ENCODE measurements around the gene FOXN4. TPM values are rescaled to one million over a fixed set of nuclear protein-coding genes. Genes with fewer than 3 reads are reported as not detected.
"Not testable (repeated sequence)": the region's sequence is repeated elsewhere in the genome, so short reads cannot be mapped to it uniquely, and the experiment has no call there.

FOXN4 gene
- total and polyA plus RNA-seq, 12 donors, result 0.22 to 0.24 TPM; not detected in 10

DNA sequence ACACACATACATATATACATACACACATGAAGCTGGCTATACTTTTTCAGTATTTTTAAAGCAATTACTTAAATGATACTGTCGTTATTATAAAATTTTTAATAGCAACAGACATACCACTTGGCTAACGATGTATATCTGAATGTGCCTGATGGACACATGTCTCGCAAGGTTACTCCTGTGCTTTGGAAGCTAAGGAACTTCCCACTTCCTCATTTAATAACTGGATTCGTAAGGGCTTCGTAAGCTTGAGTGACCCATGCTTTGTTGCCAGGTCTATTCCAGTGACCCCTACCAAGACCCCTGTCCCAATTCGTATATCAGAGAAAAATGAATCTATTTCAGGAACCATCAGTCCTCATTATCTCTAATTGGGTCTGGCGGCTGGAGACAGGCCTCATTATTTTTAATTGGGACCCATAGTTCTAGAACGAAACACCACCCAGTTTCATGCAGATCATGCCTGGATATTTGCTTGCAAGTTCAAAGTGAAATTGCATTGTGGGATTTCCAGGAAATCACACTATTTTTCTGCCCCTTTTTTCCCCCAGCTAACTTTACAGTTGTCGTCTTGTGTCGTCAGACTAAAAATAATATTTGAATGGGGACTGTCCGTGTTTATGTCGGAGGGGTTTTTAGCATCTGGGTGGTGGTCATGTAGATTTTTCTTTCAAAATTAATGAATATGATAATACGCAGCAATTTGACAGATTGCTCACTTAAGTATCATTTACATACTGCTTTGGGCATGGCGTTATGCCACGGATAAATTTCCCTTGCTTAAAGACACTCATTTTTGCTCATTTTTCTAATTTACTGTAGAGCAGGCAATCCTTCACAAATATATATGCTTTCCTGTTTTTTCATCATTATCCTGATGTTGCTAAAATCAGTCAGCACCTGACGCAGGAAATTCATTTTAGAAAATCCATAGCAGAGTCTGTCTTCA, 21.5 kb upstream of the FOXN4 start:
- intact Hi-C loops (cut with DNase I), result no loop called here
- H3K27me3 ChIP-seq, result peaks cover 3% of the 10 kb centered on the region
- no peak for DNase-seq
- WGBS, 4 donors, result 85 to 88% (median 86%) methylated on average over 16 of the region's 16 CpGs
- no peaks in the 10 kb centered on the region for H3K36me3 ChIP-seq (replicated peaks in 1 of 2)
- TF ChIP-seq, protein P1, sequence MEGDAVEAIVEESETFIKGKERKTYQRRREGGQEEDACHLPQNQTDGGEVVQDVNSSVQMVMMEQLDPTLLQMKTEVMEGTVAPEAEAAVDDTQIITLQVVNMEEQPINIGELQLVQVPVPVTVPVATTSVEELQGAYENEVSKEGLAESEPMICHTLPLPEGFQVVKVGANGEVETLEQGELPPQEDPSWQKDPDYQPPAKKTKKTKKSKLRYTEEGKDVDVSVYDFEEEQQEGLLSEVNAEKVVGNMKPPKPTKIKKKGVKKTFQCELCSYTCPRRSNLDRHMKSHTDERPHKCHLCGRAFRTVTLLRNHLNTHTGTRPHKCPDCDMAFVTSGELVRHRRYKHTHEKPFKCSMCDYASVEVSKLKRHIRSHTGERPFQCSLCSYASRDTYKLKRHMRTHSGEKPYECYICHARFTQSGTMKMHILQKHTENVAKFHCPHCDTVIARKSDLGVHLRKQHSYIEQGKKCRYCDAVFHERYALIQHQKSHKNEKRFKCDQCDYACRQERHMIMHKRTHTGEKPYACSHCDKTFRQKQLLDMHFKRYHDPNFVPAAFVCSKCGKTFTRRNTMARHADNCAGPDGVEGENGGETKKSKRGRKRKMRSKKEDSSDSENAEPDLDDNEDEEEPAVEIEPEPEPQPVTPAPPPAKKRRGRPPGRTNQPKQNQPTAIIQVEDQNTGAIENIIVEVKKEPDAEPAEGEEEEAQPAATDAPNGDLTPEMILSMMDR (IDR thresholded peaks at IDR 0.05), result no peak
- H3K9me3 ChIP-seq (replicated peaks in 1 of 3), result no peaks in the 10 kb centered on the region
- H3K4me1 ChIP-seq (replicated peaks in 1 of 2), result no peaks in the 10 kb centered on the region
- H3K4me3 ChIP-seq, result no peak overlapping the region
- H3K27ac ChIP-seq, result no peak overlapping the region

DNA sequence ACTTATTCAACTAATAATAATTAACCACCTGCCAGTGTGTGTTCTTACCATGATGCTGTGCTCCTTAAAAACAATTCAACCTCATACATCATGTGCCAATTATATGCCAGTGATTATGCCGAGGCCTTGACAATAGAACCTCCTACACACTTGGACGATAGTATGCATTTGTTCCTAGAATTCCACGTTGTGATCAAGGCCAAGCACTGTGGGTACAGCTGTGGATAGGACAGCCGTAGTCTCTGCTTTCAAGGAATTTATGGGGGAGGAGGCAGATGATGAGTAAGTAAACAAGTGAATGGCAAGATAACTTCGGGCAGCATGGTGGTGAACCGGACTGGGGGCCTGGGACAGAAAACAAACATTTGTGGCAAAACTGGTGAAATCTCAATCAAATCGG, 20.6 kb upstream of the FOXN4 start:
- no peaks in the 10 kb centered on the region for H3K9me3 ChIP-seq (replicated peaks in 1 of 3)
- intact Hi-C loops (cut with DNase I), result no loop called here
- H3K4me3 ChIP-seq, result no peak overlapping the region
- no peaks in the 10 kb centered on the region for H3K4me1 ChIP-seq (replicated peaks in 1 of 2)
- H3K27ac ChIP-seq, result no peak overlapping the region
- H3K27me3 ChIP-seq, result no peaks in the 10 kb centered on the region
- WGBS, 4 donors, result 35 to 48% (median 42%) methylated on average over 7 of the region's 7 CpGs
- no peak for DNase-seq
- H3K36me3 ChIP-seq (replicated peaks in 1 of 2), result no peaks in the 10 kb centered on the region
- TF ChIP-seq, protein P1 (IDR thresholded peaks at IDR 0.05), result no peak
- TF ChIP-seq POLR2A (IDR thresholded peaks at IDR 0.05), result no peak

DNA sequence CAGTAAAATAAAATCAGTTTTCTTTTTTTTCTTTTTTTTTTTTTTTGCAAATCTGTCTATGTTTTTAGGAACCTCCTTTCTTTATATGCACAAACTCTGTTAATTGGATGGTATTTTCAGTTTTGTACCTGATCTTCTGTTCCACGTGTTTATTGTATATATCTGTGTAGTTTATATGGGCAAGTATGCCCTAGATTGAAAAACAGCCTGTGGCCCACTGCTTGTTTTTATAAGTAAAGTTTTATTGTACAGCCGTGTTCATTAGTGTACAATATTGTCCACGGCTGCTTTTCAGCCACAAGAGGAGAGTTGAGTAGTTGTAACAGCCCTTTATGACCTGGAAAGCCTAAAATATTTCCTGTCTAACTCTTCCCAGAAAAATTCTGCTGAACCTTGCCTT, 19.9 kb upstream of the FOXN4 start:
- H3K9me3 ChIP-seq (replicated peaks in 1 of 3), result no peaks in the 10 kb centered on the region
- DNase-seq, result no peak
- H3K4me3 ChIP-seq, result no peak overlapping the region
- no peaks in the 10 kb centered on the region for H3K36me3 ChIP-seq (replicated peaks in 1 of 2)
- H3K27ac ChIP-seq, result no peak overlapping the region
- no peaks in the 10 kb centered on the region for H3K27me3 ChIP-seq
- no peaks in the 10 kb centered on the region for H3K4me1 ChIP-seq (replicated peaks in 1 of 2)
- TF ChIP-seq POLR2A (IDR thresholded peaks at IDR 0.05), result no peak
- TF ChIP-seq, protein P1 (IDR thresholded peaks at IDR 0.05), result no peak
- intact Hi-C loops (cut with DNase I), result no loop called here
- 87 to 94% (median 90%) methylated on average over 3 of the region's 3 CpGs for WGBS, 4 donors

DNA sequence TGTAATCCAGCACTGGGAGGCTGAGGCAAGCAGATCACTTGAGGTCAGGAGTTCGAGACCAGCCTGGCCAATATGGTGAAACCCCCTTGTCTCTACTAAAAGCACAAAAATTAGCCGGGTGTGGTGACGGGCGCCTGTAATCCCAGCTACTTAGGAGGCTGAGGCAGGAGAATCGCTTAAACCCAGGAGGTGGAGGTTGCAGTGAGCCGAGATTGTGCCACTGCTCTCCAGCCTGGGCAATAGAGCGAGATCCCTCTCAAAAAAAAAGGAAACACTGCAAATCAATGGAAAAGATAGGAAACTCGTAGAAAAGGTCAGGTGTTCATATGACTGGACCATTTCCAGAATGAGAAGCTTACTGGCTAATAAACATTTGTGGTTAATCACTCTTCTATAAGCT, 12.2 kb upstream of the FOXN4 start:
- H3K4me1 ChIP-seq (replicated peaks in 1 of 2); H3K36me3 ChIP-seq (replicated peaks in 1 of 2); intact Hi-C loops (cut with DNase I); H3K27me3 ChIP-seq; H3K4me3 ChIP-seq; DNase-seq; H3K9me3 ChIP-seq (replicated peaks in 1 of 3); H3K27ac ChIP-seq: not testable (repeated sequence)
- WGBS, 4 donors, result 77 to 88% (median 86%) methylated on average over 5 to 8 of the region's 8 CpGs
